HepG2 (cell line): Measurements from ENCODE around the gene UBASH3A. TPM values are rescaled to one million over a fixed set of nuclear protein-coding genes. Genes with fewer than 3 reads are reported as not detected.

Experiments used
- ATAC-seq: fragments of 200-7000 bp; cut with Tn5 transposase; 3 replicates; pipeline ENCODE4 v1.9.1; 2020; ENCODE audit warnings: mild to moderate bottlenecking, moderate library complexity
- BruUV-seq: library from RNA; stranded (reverse); fragments of 400-500 nt; replicated peaks from 2 replicates; lab custom pipeline; 2021; lab: Mats Ljungman, UMichigan
- CTCF ChIA-PET: fragments of 300-600 bp; formaldehyde crosslinking; extraction: SDS; loops from one replicate; lab custom pipeline; 2021; ENCODE audit warnings: low total read pairs, inconsistent platforms, low intra/inter-chr PET ratio; lab: Yijun Ruan, JAX
- POLR2A ChIA-PET: fragments of 350-600 bp; sonication (Branson Sonifier 250); formaldehyde crosslinking; loops from one replicate; lab custom pipeline; 2020; ENCODE audit warnings: antibody characterized with exemption, inconsistent platforms; lab: Yijun Ruan, JAX
- DNase-seq: peaks from one replicate; pipeline ENCODE4 v3.0.0-alpha.2; 2015; ENCODE audit warnings: low spot score
- FAIRE-seq: peaks from 3 replicates; lab custom pipeline; 2011; peaks lifted over from hg19 to GRCh38; lab: Jason Lieb, UNC
- H2AFZ ChIP-seq: one replicate; pipeline ENCODE4 v1.6.1; 2011; ENCODE audit warnings: low read length, inconsistent platforms
- H3K27ac ChIP-seq: fragments of 300-600 bp; 3 replicates; pipeline ENCODE4 v1.8.0; 2011; ENCODE audit warnings: mixed run types, mild to moderate bottlenecking, mixed read lengths, low read length, inconsistent platforms; ENCODE audit not compliant: insufficient read depth; ENCODE audit errors: extremely low read length
- H3K27me3 ChIP-seq, 2 experiments: fragments of 200-600 bp in 1 of 2; 2 replicates in 1 of 2; 3 replicates in 1 of 2; pipeline versions ENCODE4 v1.6.0 to v1.8.0; 2011; ENCODE audit warnings: low read length in 2 of 2, mild to moderate bottlenecking in 2 of 2, moderate library complexity in 2 of 2, inconsistent platforms in 1 of 2; ENCODE audit not compliant: insufficient read depth in 2 of 2, control insufficient read depth in 1 of 2
- H3K36me3 ChIP-seq, 2 experiments: fragments of 200-600 bp in 1 of 2; replicated peaks in 1 of 2; 2 replicates in 1 of 2; 3 replicates in 1 of 2; pipeline versions ENCODE4 v1.5.1 to v1.8.0; 2011; ENCODE audit warnings: low read length in 2 of 2, inconsistent platforms in 1 of 2; ENCODE audit not compliant: insufficient read depth in 2 of 2, control insufficient read depth in 1 of 2
- H3K4me1 ChIP-seq: 2 replicates; pipeline ENCODE4 v1.5.1; 2012; ENCODE audit warnings: low read length, inconsistent platforms; ENCODE audit not compliant: insufficient read depth
- H3K4me2 ChIP-seq: 2 replicates; pipeline ENCODE4 v1.6.0; 2011; ENCODE audit warnings: low read depth, low read length, inconsistent platforms
- H3K4me3 ChIP-seq, 3 experiments: fragments of 200-600 bp in 1 of 3; sonication (generic), shearing (Covaris generic) in 1 of 3; replicated peaks in 1 of 3; 2 replicates each; pipeline ENCODE4 v1.5.1; 2011 to 2016; ENCODE audit warnings: low read length in 3 of 3, inconsistent platforms in 2 of 3, low read depth in 2 of 3, mild to moderate bottlenecking in 2 of 3, control low read depth in 1 of 3, mixed read lengths in 1 of 3; ENCODE audit not compliant: insufficient read depth in 1 of 3
- H3K79me2 ChIP-seq: one replicate; pipeline ENCODE4 v1.6.1; 2011; ENCODE audit warnings: low read length, inconsistent platforms; ENCODE audit not compliant: insufficient read depth
- H3K9ac ChIP-seq: 2 replicates; pipeline ENCODE4 v1.6.0; 2011; ENCODE audit warnings: mild to moderate bottlenecking, low read depth, low read length, inconsistent platforms; ENCODE audit not compliant: insufficient read depth
- H3K9me3 ChIP-seq: 2 replicates; pipeline ENCODE4 v1.5.1; 2012; ENCODE audit warnings: mild to moderate bottlenecking, low read length
- H4K20me1 ChIP-seq: 2 replicates; pipeline ENCODE4 v1.6.0; 2011; ENCODE audit warnings: inconsistent platforms, mild to moderate bottlenecking, low read length, moderate library complexity; ENCODE audit not compliant: insufficient read depth
- ATAD3A ChIP-seq: sonication (generic); formaldehyde crosslinking; IDR thresholded peaks from 2 replicates; pipeline ENCODE4 v1.4.0; 2020; ENCODE audit warnings: missing genetic modification reagents
- CHD4 ChIP-seq: fragments of 200-600 bp; sonication (generic); IDR thresholded peaks from 2 replicates; pipeline ENCODE4 v1.7.0; 2017; ENCODE audit warnings: mild to moderate bottlenecking, low read length, borderline replicate concordance
- FOXM1 ChIP-seq: sonication (generic); formaldehyde crosslinking; IDR thresholded peaks from 2 replicates; pipeline ENCODE4 v1.5.0; 2020; ENCODE audit warnings: missing genetic modification reagents
- GTF2F1 ChIP-seq: fragments of 150-350 bp; IDR thresholded peaks from 2 replicates; pipeline ENCODE4 v1.6.1; 2014; ENCODE audit warnings: low read length
- ISX ChIP-seq: sonication (generic); formaldehyde crosslinking; conservative IDR thresholded peaks from 2 replicates; pipeline ENCODE4 v1.5.0; 2020; ENCODE audit warnings: missing genetic modification reagents
- JARID2 ChIP-seq: sonication (generic); formaldehyde crosslinking; IDR thresholded peaks from 2 replicates; pipeline ENCODE4 v1.8.1; 2023; ENCODE audit warnings: missing genetic modification reagents, inconsistent platforms; ENCODE audit not compliant: insufficient replicate concordance
- KAT7 ChIP-seq: IDR thresholded peaks from 2 replicates; pipeline ENCODE4 v1.6.1; 2018; ENCODE audit warnings: borderline replicate concordance, missing compliant biosample characterization
- KDM5B ChIP-seq: sonication (generic); formaldehyde crosslinking; IDR thresholded peaks from 2 replicates; pipeline ENCODE4 v1.4.0; 2020; ENCODE audit warnings: missing genetic modification reagents, mild to moderate bottlenecking, borderline replicate concordance
- LCORL ChIP-seq, 2 experiments: fragments of 450-650 bp in 1 of 2; sonication (generic) in 1 of 2; formaldehyde crosslinking in 1 of 2; IDR thresholded peaks; 2 replicates each; pipeline versions ENCODE4 v1.5.0 to v1.6.1; 2017 to 2020; ENCODE audit warnings: antibody characterized with exemption in 1 of 2, missing genetic modification reagents in 1 of 2
- MTA1 ChIP-seq: sonication (generic); formaldehyde crosslinking; IDR thresholded peaks from 2 replicates; pipeline ENCODE4 v1.4.0; 2020; ENCODE audit warnings: missing genetic modification reagents, mild to moderate bottlenecking, borderline replicate concordance
- MZF1 ChIP-seq: sonication (generic); formaldehyde crosslinking; IDR thresholded peaks from 2 replicates; pipeline ENCODE4 v1.8.1; 2023; ENCODE audit warnings: mild to moderate bottlenecking, missing genetic modification reagents, borderline replicate concordance
- NFKBIZ ChIP-seq: IDR thresholded peaks from 2 replicates; pipeline ENCODE4 v1.6.1; 2018; ENCODE audit warnings: missing genetic modification reagents, missing compliant biosample characterization
- ZBTB21 ChIP-seq: sonication (generic); formaldehyde crosslinking; IDR thresholded peaks from 2 replicates; pipeline ENCODE4 v1.4.0; 2020; ENCODE audit warnings: missing genetic modification reagents
- ZNF17 ChIP-seq: sonication (generic); formaldehyde crosslinking; IDR thresholded peaks from 2 replicates; pipeline ENCODE4 v1.5.0; 2020; ENCODE audit warnings: mild to moderate bottlenecking, missing genetic modification reagents
- ZNF570 ChIP-seq: sonication (generic); formaldehyde crosslinking; IDR thresholded peaks from 2 replicates; pipeline ENCODE4 v1.4.0; 2020; ENCODE audit warnings: mild to moderate bottlenecking, missing genetic modification reagents, borderline replicate concordance
- WGBS: methylation state at CpG from one replicate; pipeline ENCODE4 v1.1.6; 2017; ENCODE audit warnings: low lambda C conversion rate; 5-methylcytosine and 5-hydroxymethylcytosine counted together
- in situ Hi-C: cut with HindIII; loops from 2 replicates; pipeline ENCODE4 v1.10.0; 2017; ENCODE audit warnings: low pct_unique_long_range_greater_than_20kb; ENCODE audit not compliant: extremely low pct_ligation_motif_present
- intact Hi-C: fragments of 100-400 bp; cut with micrococcal nuclease; formaldehyde crosslinking; loops from one replicate; pipeline ENCODE4 v1.10.0; 2022; ENCODE audit not compliant: unreplicated experiment
- polyA plus RNA-seq, 8 experiments: library from polyadenylated mRNA; depleted of rRNA in 3 of 8; stranded (reverse) in 7 of 8; unstranded in 1 of 8; fragments of >200 nt; fragmentation: Illumina TruSeq in 4 of 8; extraction: Trizol in 4 of 8; gene quantifications; 2 replicates each; pipeline versions ENCODE4 v1.2.1 to v1.2.3, GENCODE V29; 2011 to 2016; ENCODE audit warnings: low read depth in 4 of 8, missing spikeins in 1 of 8, mixed read lengths in 1 of 8; ENCODE audit not compliant: insufficient read depth in 1 of 8
- total RNA-seq, 5 experiments: library from RNA; depleted of rRNA; stranded (reverse); fragments of >200 nt; fragmentation: Illumina TruSeq; extraction: Trizol; gene quantifications; 2 replicates each; pipeline ENCODE4 v1.2.3, GENCODE V29; 2016; ENCODE audit warnings: low read depth in 1 of 5
- TF ChIP-seq, protein P1 (sequence below): sonication (generic); formaldehyde crosslinking; IDR thresholded peaks from 2 replicates; pipeline ENCODE4 v1.4.0; 2020; ENCODE audit warnings: missing genetic modification reagents

Gene UBASH3A
- total and polyA plus RNA-seq, 2 of the 13 experiments (the other 11 are each of a cell fraction or from before 2014, with no cell fraction given), result not detected

GRCh38 chr21:42432695-42433094 is 29.0 kb downstream of the UBASH3A start:
- H3K27me3 ChIP-seq, result no peaks in the 10 kb centered on the region
- no peaks in the 10 kb centered on the region for H3K36me3 ChIP-seq
- no TSS peak for BruUV-seq
- no peak overlapping the region for H3K4me3 ChIP-seq
- DNase-seq (no peak), ATAC-seq (no peak), FAIRE-seq (no peak)
- no peak overlapping the region for H3K27ac ChIP-seq
- H3K4me1 ChIP-seq, result 0 out of 2 replicates have a peak, but pooled peaks cover 4% of the 10 kb centered on the region
- no peak overlapping the region for H2AFZ ChIP-seq
- no peak for TF ChIP-seq MZF1
- no peak for TF ChIP-seq NFKBIZ (CRISPR knock-in tag)
- no peak for TF ChIP-seq JARID2
- no peak for TF ChIP-seq ATAD3A
- TF ChIP-seq CHD4, result no peak
- no peak for TF ChIP-seq FOXM1 (CRISPR knock-in tag)
- no peak for TF ChIP-seq ISX (CRISPR knock-in tag)
- TF ChIP-seq ZNF570 (CRISPR knock-in tag), result no peak
- no peak for TF ChIP-seq KAT7 (CRISPR knock-in tag)
- no peak for TF ChIP-seq MTA1 (CRISPR knock-in tag)
- no peak for TF ChIP-seq KDM5B (CRISPR knock-in tag)
- no peak for TF ChIP-seq ZBTB21 (CRISPR knock-in tag)
- TF ChIP-seq GTF2F1, result no peak
- TF ChIP-seq ZNF17, result no peak
- no peak for TF ChIP-seq LCORL (IDR thresholded peaks at IDR 0.05)
- TF ChIP-seq LCORL (CRISPR knock-in tag; IDR thresholded peaks at IDR 0.05), result no peak
- TF ChIP-seq, protein P1, sequence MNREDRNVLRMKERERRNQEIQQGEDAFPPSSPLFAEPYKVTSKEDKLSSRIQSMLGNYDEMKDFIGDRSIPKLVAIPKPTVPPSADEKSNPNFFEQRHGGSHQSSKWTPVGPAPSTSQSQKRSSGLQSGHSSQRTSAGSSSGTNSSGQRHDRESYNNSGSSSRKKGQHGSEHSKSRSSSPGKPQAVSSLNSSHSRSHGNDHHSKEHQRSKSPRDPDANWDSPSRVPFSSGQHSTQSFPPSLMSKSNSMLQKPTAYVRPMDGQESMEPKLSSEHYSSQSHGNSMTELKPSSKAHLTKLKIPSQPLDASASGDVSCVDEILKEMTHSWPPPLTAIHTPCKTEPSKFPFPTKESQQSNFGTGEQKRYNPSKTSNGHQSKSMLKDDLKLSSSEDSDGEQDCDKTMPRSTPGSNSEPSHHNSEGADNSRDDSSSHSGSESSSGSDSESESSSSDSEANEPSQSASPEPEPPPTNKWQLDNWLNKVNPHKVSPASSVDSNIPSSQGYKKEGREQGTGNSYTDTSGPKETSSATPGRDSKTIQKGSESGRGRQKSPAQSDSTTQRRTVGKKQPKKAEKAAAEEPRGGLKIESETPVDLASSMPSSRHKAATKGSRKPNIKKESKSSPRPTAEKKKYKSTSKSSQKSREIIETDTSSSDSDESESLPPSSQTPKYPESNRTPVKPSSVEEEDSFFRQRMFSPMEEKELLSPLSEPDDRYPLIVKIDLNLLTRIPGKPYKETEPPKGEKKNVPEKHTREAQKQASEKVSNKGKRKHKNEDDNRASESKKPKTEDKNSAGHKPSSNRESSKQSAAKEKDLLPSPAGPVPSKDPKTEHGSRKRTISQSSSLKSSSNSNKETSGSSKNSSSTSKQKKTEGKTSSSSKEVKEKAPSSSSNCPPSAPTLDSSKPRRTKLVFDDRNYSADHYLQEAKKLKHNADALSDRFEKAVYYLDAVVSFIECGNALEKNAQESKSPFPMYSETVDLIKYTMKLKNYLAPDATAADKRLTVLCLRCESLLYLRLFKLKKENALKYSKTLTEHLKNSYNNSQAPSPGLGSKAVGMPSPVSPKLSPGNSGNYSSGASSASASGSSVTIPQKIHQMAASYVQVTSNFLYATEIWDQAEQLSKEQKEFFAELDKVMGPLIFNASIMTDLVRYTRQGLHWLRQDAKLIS, result no peak
- no peaks in the 10 kb centered on the region for H4K20me1 ChIP-seq
- in situ Hi-C loops, result no loop called here
- no peaks in the 10 kb centered on the region for H3K79me2 ChIP-seq
- intact Hi-C loops, result no loop called here
- no peaks in the 10 kb centered on the region for H3K9me3 ChIP-seq
- POLR2A ChIA-PET, result no interaction called here
- H3K9ac ChIP-seq, result no peak overlapping the region
- 0% methylated on average over 1 of the region's 1 CpG for WGBS
- no peak overlapping the region for H3K4me2 ChIP-seq
- CTCF ChIA-PET, result no interaction called here
